ENCODE results near the gene KCTD8.
"Not testable (repeated sequence)": the region's sequence is repeated elsewhere in the genome, so short reads cannot be mapped to it uniquely, and the experiment has no call there.

The KCTD8 gene

GRCh38 chr4:44320833-44321232 is 127.8 kb downstream of the KCTD8 start:
- DNase-seq = no peak

GRCh38 chr4:44319129-44319528 is 129.5 kb downstream of the KCTD8 start:
- no peak for DNase-seq

GRCh38 chr4:44313702-44314101 is 134.9 kb downstream of the KCTD8 start:
- no peak for DNase-seq

GRCh38 chr4:44287505-44287904 is 161.1 kb downstream of the KCTD8 start:
- no peak for DNase-seq

GRCh38 chr4:44279469-44279868 is 169.1 kb downstream of the KCTD8 start:
- DNase-seq = no peak

- no peak for DNase-seq
Measured at GRCh38 chr4:44279066-44279465, 169.5 kb downstream of the KCTD8 start.

- no peak for DNase-seq
Measured at GRCh38 chr4:44257461-44257860, 191.1 kb downstream of the KCTD8 start.

- no peak for DNase-seq
Measured at GRCh38 chr4:44256414-44256813, 192.2 kb downstream of the KCTD8 start.

- DNase-seq = no peak
Measured at GRCh38 chr4:44237643-44238042, 211.0 kb downstream of the KCTD8 start.

GRCh38 chr4:44235897-44236296 is 212.7 kb downstream of the KCTD8 start:
- DNase-seq = no peak

- no peak for DNase-seq
Measured at GRCh38 chr4:44232262-44232661, 216.3 kb downstream of the KCTD8 start.

- DNase-seq = no peak
Measured at GRCh38 chr4:44231006-44231405, 217.6 kb downstream of the KCTD8 start.

GRCh38 chr4:44228326-44228725 is 220.3 kb downstream of the KCTD8 start:
- no peak for DNase-seq

GRCh38 chr4:44221407-44221806 is 227.2 kb downstream of the KCTD8 start:
- DNase-seq = no peak

GRCh38 chr4:44210750-44211149 is 237.9 kb downstream of the KCTD8 start:
- DNase-seq = peak; percentile 1 to 10

GRCh38 chr4:44196796-44197195 is 251.8 kb downstream of the KCTD8 start:
- no peak for DNase-seq

- no peak for DNase-seq
Measured at GRCh38 chr4:44194365-44194764, 254.2 kb downstream of the KCTD8 start.

GRCh38 chr4:44186850-44187246 is 261.8 kb downstream of the KCTD8 start:
- DNase-seq = no peak

GRCh38 chr4:44186096-44186849 is 262.3 kb downstream of the KCTD8 start:
- DNase-seq = no peak

GRCh38 chr4:44181491-44182349 is 266.9 kb downstream of the KCTD8 start:
- DNase-seq = not testable (repeated sequence)

GRCh38 chr4:44167766-44168165 is 280.8 kb downstream of the KCTD8 start:
- DNase-seq = not testable (repeated sequence)

- DNase-seq = no peak
Measured at GRCh38 chr4:44165938-44166337, 282.7 kb downstream of the KCTD8 start.

- no peak for DNase-seq
Measured at GRCh38 chr4:44162538-44163270, 285.9 kb downstream of the KCTD8 start.

Data from Kasumi-1 (cell line).